SK-N-MC (cell line): ENCODE results near the gene ANKRD52.

Experiments used
- DNase-seq: peaks from one replicate; pipeline ENCODE4 v3.0.0-alpha.2; 2011; ENCODE audit warnings: low read depth, low spot score
- H3K27ac ChIP-seq: fragments of 200-600 bp; sonication (generic); 2 replicates; pipeline ENCODE4 v1.5.1; 2016; ENCODE audit warnings: mixed run types
- H3K36me3 ChIP-seq: fragments of 200-600 bp; sonication (generic); 2 replicates; pipeline ENCODE4 v1.6.1; 2017; ENCODE audit warnings: antibody characterized with exemption, low read length, mixed read lengths; ENCODE audit not compliant: insufficient read depth
- H3K4me3 ChIP-seq: fragments of 200-600 bp; sonication (generic); 2 replicates; pipeline ENCODE4 v1.5.1; 2016
- H3K9ac ChIP-seq: fragments of 200-600 bp; sonication (generic); 2 replicates; pipeline ENCODE4 v1.8.0; 2017; ENCODE audit warnings: mixed run types, mixed read lengths; ENCODE audit not compliant: insufficient read length
- H3K9me3 ChIP-seq: fragments of 200-600 bp; sonication (generic); 2 replicates; pipeline ENCODE4 v1.6.1; 2017; ENCODE audit warnings: low read depth, mild to moderate bottlenecking, antibody characterized with exemption, low read length, moderate library complexity, mixed read lengths
- EZH2 ChIP-seq: fragments of 200-600 bp; sonication (generic); IDR thresholded peaks from one replicate; pipeline ENCODE4 v1.6.1; 2017; ENCODE audit warnings: antibody characterized with exemption
- FOXP2 ChIP-seq: optimal IDR thresholded peaks from 2 replicates; pipeline ENCODE3; 2011; ENCODE audit warnings: mild to moderate bottlenecking, moderate library complexity; ENCODE audit not compliant: insufficient read depth; ENCODE audit errors: extremely low read length, control extremely low read depth
- POLR2AphosphoS5 ChIP-seq: IDR thresholded peaks from 2 replicates; pipeline ENCODE4 v1.6.1; 2012; ENCODE audit warnings: mild to moderate bottlenecking, low read depth, low read length, borderline replicate concordance

Gene ANKRD52

DNA sequence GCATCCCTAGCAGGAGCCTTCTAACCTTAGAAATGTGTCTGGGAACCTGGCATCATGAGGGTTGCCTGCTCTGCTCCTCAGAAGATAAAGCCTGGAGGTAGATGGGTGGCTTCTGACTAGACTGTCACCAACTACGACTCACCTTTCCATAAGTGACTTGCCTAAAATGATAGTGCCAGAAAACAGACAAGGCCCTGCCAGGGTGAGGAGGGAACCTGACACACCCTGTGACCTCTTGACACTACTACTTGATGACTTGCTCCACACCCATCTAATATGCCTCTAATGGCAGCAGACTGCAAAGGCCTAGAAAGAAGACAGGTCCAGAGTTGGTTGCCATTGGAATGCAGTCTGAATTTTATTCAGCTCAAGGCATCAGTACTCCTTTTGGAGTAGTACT lies 45.8 kb downstream of the ANKRD52 start:
- no peak for DNase-seq
- Histone ChIP-seq H3K36me3 (peaks cover 54% of the 10 kb centered on the region), H3K27ac (no peak overlapping the region), H3K9me3 (no peaks in the 10 kb centered on the region), H3K9ac (no peak overlapping the region), H3K4me3 (no peak overlapping the region)
- TF ChIP-seq EZH2 (no peak), FOXP2 (no peak), POLR2AphosphoS5 (no peak)

DNA sequence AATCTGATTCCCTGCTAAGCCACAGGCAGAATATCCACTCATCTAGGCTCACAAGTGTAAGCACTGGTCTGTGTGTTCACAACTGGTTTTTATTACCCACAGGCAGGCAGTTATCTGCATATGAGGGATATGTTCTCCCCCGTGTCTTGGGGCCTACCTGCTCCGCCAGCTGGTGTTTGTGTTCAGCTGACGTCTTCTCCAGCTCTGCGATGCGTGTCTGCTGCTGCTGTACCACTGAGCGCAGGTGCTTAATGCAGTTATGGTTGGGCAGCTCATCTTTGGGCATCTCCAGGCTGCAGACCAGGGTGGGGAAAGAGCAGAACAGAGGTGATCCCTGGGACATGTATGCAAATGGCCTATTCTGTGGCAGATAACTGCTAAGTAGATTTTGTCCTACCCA lies 50.2 kb downstream of the ANKRD52 start:
- H3K9me3 ChIP-seq = no peaks in the 10 kb centered on the region
- H3K36me3 ChIP-seq = peaks cover 58% of the 10 kb centered on the region
- no peak overlapping the region for H3K4me3 ChIP-seq
- no peak for DNase-seq
- H3K27ac ChIP-seq = no peak overlapping the region
- H3K9ac ChIP-seq = no peak overlapping the region
- TF ChIP-seq POLR2AphosphoS5 (no peak), FOXP2 (no peak), EZH2 (no peak)

DNA sequence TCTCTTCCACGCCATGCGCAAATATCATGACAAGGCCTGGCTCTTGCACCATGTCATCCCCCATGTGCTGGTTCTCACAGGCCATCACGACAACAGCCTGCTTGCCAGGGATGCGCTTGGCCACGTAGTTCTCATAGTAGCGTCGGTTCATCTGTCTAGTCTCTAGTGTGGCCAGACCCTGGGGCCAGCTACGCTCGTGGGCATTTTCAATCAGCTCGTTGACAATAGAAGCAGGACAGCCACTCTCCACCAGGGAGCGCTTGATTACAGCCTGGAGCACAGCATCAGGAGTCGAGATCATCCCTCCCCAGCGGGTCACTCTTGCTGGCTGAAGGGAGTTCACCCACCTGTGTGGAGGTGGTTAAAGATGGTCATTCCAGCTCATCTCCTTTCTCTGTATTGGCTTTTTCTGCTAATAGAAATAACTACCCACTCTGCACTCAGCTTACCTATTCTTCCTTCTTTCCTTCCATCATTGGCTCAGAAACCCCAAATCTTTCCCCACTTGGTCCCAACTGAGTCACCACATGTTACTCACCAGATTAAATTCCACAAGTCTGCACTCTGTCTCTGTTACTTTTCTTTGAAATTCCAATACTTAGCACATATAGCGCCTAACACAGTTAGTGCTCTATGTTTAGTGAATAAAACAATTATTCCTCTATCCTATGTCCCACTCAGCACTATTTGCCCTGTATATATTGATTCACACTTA lies 51.6 kb downstream of the ANKRD52 start:
- Histone ChIP-seq H3K4me3 (no peak overlapping the region), H3K9ac (no peak overlapping the region), H3K9me3 (no peaks in the 10 kb centered on the region), H3K36me3 (peaks cover 45% of the 10 kb centered on the region), H3K27ac (no peak overlapping the region)
- TF ChIP-seq EZH2 (no peak), POLR2AphosphoS5 (no peak), FOXP2 (no peak)
- DNase-seq = no peak

DNA sequence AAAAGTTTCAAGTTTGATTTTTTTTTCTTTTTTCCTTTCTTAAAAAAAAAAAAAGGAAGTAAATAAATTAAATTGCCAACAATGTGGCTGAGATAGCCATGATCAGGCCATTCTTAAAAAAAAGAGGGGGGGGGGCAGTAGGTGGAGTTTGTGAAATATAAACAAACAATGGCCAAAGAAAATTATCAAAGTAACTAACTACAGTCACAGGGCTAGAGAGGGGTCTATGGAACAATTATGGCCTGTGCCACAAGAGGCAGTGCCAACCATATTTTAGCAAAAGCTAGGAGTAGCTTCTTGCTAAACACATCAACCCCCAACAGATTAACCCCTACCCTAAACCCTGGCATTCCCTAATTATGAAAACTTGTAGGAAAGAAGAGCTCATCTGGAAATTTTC lies 52.7 kb downstream of the ANKRD52 start:
- Histone ChIP-seq H3K9me3 (no peaks in the 10 kb centered on the region), H3K36me3 (peaks cover 41% of the 10 kb centered on the region), H3K27ac (no peak overlapping the region), H3K9ac (no peak overlapping the region), H3K4me3 (no peak overlapping the region)
- TF ChIP-seq POLR2AphosphoS5 = no peak
- no peak for TF ChIP-seq EZH2
- TF ChIP-seq FOXP2 = no peak
- no peak for DNase-seq

DNA sequence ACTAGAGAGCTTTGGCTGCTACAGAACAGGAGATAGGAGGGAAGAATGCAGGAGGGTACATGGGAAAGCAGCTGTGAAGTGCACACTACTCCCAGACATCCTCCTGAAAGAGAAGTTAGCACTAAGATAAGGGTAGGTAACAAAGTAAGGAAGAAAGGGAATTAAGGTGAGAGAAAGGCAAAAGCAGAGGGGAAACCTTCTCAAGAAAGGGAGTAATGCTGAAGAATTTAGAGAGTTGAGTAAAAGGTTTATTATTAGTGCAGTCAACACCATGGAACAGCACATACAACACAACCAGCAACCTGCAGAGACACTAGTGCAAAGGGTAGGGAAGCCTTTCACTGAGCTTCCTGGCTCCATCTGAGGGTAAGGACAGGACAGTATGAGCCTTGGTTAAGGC lies 53.9 kb downstream of the ANKRD52 start:
- H3K27ac ChIP-seq = no peak overlapping the region
- no peaks in the 10 kb centered on the region for H3K9me3 ChIP-seq
- peaks cover 31% of the 10 kb centered on the region for H3K36me3 ChIP-seq
- no peak for DNase-seq
- TF ChIP-seq POLR2AphosphoS5 = no peak
- no peak for TF ChIP-seq EZH2
- no peak for TF ChIP-seq FOXP2
- H3K4me3 ChIP-seq = no peak overlapping the region
- no peak overlapping the region for H3K9ac ChIP-seq

DNA sequence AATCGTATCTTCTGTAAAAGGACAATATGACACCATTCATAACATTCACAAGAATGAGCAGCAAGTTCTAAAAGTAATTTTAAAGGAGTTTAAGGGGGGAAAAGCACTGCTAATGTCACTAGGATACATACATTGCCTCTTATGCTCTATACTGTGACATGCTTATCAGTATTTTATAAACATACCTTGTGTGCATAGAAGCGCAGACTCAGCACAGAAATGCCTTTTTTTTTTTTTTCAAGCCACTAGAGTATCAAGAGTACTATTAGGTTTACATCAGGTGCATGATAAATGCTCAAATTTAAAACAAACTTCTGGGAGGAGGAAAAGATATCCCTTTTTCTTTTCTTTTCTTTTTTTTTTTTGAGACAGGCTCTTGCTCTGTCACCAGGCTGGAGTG lies 55.3 kb downstream of the ANKRD52 start:
- no peak for DNase-seq
- Histone ChIP-seq H3K9ac (no peak overlapping the region), H3K4me3 (no peak overlapping the region), H3K9me3 (no peaks in the 10 kb centered on the region), H3K27ac (no peak overlapping the region), H3K36me3 (peaks cover 27% of the 10 kb centered on the region)
- TF ChIP-seq EZH2 (no peak), POLR2AphosphoS5 (no peak), FOXP2 (no peak)

DNA sequence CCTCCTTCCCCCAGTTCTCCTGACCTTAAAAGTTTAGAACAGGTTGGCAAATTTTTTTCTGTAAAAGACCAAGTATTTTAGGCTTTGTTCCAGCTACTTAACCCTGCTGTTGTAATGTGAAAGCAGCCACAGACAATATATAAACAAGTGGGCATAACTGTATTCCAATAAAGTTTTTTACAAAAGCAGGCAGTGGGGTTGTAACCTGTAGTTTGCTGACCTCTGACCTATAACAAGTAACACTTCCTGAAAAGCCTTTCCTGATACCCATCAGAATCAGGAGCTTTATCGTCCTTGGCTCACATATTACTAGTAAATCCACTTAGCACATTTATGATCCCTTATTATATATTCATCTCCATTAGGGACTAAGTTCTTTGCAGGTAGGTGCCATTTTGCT lies 55.8 kb downstream of the ANKRD52 start:
- Histone ChIP-seq H3K9ac (no peak overlapping the region), H3K9me3 (no peaks in the 10 kb centered on the region), H3K4me3 (no peak overlapping the region), H3K36me3 (peaks cover 22% of the 10 kb centered on the region), H3K27ac (no peak overlapping the region)
- no peak for TF ChIP-seq FOXP2
- TF ChIP-seq EZH2 = no peak
- TF ChIP-seq POLR2AphosphoS5 = no peak
- DNase-seq = no peak

DNA sequence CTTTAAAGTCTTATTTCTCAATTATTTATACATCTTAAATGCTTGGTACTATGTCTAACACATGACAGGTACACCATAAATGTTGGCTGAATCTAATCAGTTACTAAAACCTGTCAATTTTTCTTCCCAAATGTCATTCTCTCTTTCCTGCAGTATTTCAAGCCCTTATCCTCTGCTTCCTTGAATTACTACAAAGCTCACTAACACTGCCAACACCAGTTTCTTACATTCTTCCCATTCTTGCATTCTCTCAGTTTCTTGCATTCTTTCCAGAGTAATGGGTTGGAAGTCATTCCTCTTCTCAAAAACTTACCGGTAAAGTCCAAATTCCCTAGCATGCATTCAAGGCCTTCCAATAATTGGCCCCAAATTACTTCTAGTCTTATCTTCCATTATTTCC lies 59.3 kb downstream of the ANKRD52 start:
- no peak for DNase-seq
- no peak overlapping the region for H3K4me3 ChIP-seq
- no peak overlapping the region for H3K27ac ChIP-seq
- no peak for TF ChIP-seq POLR2AphosphoS5
- no peak for TF ChIP-seq FOXP2
- TF ChIP-seq EZH2 = no peak
- H3K9me3 ChIP-seq = no peaks in the 10 kb centered on the region
- H3K36me3 ChIP-seq = no peaks in the 10 kb centered on the region
- H3K9ac ChIP-seq = no peak overlapping the region
